ENCODE measurements around the gene TNFSF11.

Gene TNFSF11

GRCh38 chr13:42534785-42535184, 39.2 kb upstream of the TNFSF11 start:
- H3K27ac ChIP-seq = peak overlapping the region; percentile 29; the same call in 1 of the 2 replicates
- TF ChIP-seq CTCF (conservative IDR thresholded peaks at IDR 0.05) (no peak), ZFX (IDR thresholded peaks at IDR 0.05) (no peak)

- no peak overlapping the region for H3K27ac ChIP-seq
These were observed 35.0 kb upstream of the TNFSF11 start for GRCh38 chr13:42538996-42539395.

GRCh38 chr13:42539670-42540069, 34.3 kb upstream of the TNFSF11 start:
- H3K27ac ChIP-seq = no peak overlapping the region
- no peak for TF ChIP-seq ZFX (IDR thresholded peaks at IDR 0.05)
- TF ChIP-seq CTCF (conservative IDR thresholded peaks at IDR 0.05) = no peak

More at GRCh38 chr13:42538996-42539395, 35.0 kb upstream of the TNFSF11 start:
- no peak for TF ChIP-seq CTCF (conservative IDR thresholded peaks at IDR 0.05)
- TF ChIP-seq ZFX (IDR thresholded peaks at IDR 0.05) = no peak

- H3K27ac ChIP-seq = no peak overlapping the region
- no peak for TF ChIP-seq ZFX (IDR thresholded peaks at IDR 0.05)
- no peak for TF ChIP-seq CTCF (conservative IDR thresholded peaks at IDR 0.05)
These were observed 30.6 kb upstream of the TNFSF11 start for GRCh38 chr13:42543215-42543797.

- no peak for TF ChIP-seq ZFX (IDR thresholded peaks at IDR 0.05)
- no peak for TF ChIP-seq CTCF (conservative IDR thresholded peaks at IDR 0.05)
These were observed 29.6 kb upstream of the TNFSF11 start for GRCh38 chr13:42544246-42544926.

GRCh38 chr13:42545842-42546241, 28.1 kb upstream of the TNFSF11 start:
- H3K27ac ChIP-seq = no peak overlapping the region
- TF ChIP-seq CTCF (conservative IDR thresholded peaks at IDR 0.05) (no peak), ZFX (IDR thresholded peaks at IDR 0.05) (no peak)

More at GRCh38 chr13:42544246-42544926, 29.6 kb upstream of the TNFSF11 start:
- H3K27ac ChIP-seq = no peak overlapping the region

GRCh38 chr13:42547612-42548011, 26.3 kb upstream of the TNFSF11 start:
- TF ChIP-seq ZFX (IDR thresholded peaks at IDR 0.05) (no peak), CTCF (conservative IDR thresholded peaks at IDR 0.05) (no peak)
- H3K27ac ChIP-seq = no peak overlapping the region

Data from C4-2B (cell line).